ENCODE measurements around the gene BTBD17. TPM values are rescaled to one million over a fixed set of nuclear protein-coding genes. Genes with fewer than 3 reads are reported as not detected.

BTBD17 gene
- total and polyA plus RNA-seq, 2 experiments from 2014 or later: 1.9 to 5.0 TPM

GRCh38 chr17:74329378-74329777, 32.3 kb downstream of the BTBD17 start:
- peaks cover 4% of the 10 kb centered on the region; the same call in 1 of the 2 replicates for H3K4me1 ChIP-seq (ENCODE audit: insufficient read depth)
- no peaks in the 10 kb centered on the region for H4K20me1 ChIP-seq (replicated peaks; ENCODE audit: insufficient read depth)
- no peaks in the 10 kb centered on the region for H3F3A ChIP-seq (replicated peaks; ENCODE audit: low read depth)
- H3K27ac ChIP-seq (ENCODE audit: low read depth): no peak overlapping the region
- no peak overlapping the region for H3K4me3 ChIP-seq
- no peak for TF ChIP-seq EZH2 (IDR thresholded peaks at IDR 0.05; ENCODE audit: low read depth, unreplicated experiment)
- TF ChIP-seq ZNF331 (CRISPR knock-in tag; IDR thresholded peaks at IDR 0.05; ENCODE audit: low read depth): no peak
- no peak for TF ChIP-seq NANOG (IDR thresholded peaks at IDR 0.05; ENCODE audit: borderline replicate concordance)
- TF ChIP-seq ZNF462 (CRISPR knock-in tag; IDR thresholded peaks at IDR 0.05): no peak
- no peak for TF ChIP-seq ZNF114 (CRISPR knock-in tag; IDR thresholded peaks at IDR 0.05)
- no peak for TF ChIP-seq JUNB (IDR thresholded peaks at IDR 0.05; ENCODE audit: unreplicated experiment)
- no peak for TF ChIP-seq CREB1 (CRISPR knock-in tag; IDR thresholded peaks at IDR 0.05; ENCODE audit: low read depth)
- TF ChIP-seq EZH2phosphoT487 (IDR thresholded peaks at IDR 0.05; ENCODE audit: unreplicated experiment): no peak
- H3K27me3 Mint-ChIP-seq (ENCODE audit: insufficient read depth, low read depth, poor library complexity): peaks cover 31% of the 10 kb centered on the region
- H3K4me1 Mint-ChIP-seq: peaks cover 27% of the 10 kb centered on the region
- H3K9me2 ChIP-seq (ENCODE audit: insufficient read depth): no peaks in the 10 kb centered on the region
- H2AFZ ChIP-seq: no peak overlapping the region
- no peak for ATAC-seq
- DNase-seq (ENCODE audit: low spot score): no peak
- no peaks in the 10 kb centered on the region; the same call in 2 of the 3 replicates for H3K36me3 Mint-ChIP-seq (ENCODE audit: low read depth)
- no peak overlapping the region for H3K4me2 ChIP-seq
- H3K4me3 Mint-ChIP-seq: no peak overlapping the region
- no peaks in the 10 kb centered on the region for H3K36me3 ChIP-seq (ENCODE audit: insufficient read depth)
- peaks cover 28% of the 10 kb centered on the region for H3K27me3 ChIP-seq (ENCODE audit: insufficient read depth)
- H3K27ac Mint-ChIP-seq: no peak overlapping the region
- H3K79me2 ChIP-seq (replicated peaks; ENCODE audit: insufficient read depth): no peaks in the 10 kb centered on the region
- H3K9me3 Mint-ChIP-seq: no peaks in the 10 kb centered on the region; the same call in 2 of the 3 replicates

All from GM23338 (cell line).